Stimulated activated memory B cell treated with anti-CD40 and anti-IgM and Interleukin-4, amounts not matched to agents 10 μg/mL and 1 μg/mL and 100 μg/mL, for 72 hours (primary cell): Measurements from ENCODE around the gene FAM186B.
A peak's percentile ranks its signal among the peaks of the same experiment; 100 is the strongest.

Experiments used
- ATAC-seq: fragments of 150-1000 bp; cut with Tn5 transposase; 2 replicates; pipeline ENCODE4 v1.10.0; 2021
- H3K27ac Mint-ChIP-seq: one replicate; pipeline ENCODE4 v1.8.0; 2022; ENCODE audit warnings: mild to moderate bottlenecking, mixed read lengths
- H3K27me3 Mint-ChIP-seq: one replicate; pipeline ENCODE4 v1.8.0; 2022; ENCODE audit warnings: mixed read lengths
- H3K36me3 Mint-ChIP-seq: one replicate; pipeline ENCODE4 v1.8.0; 2022; ENCODE audit warnings: mixed read lengths
- H3K4me1 Mint-ChIP-seq: one replicate; pipeline ENCODE4 v1.8.0; 2022; ENCODE audit warnings: mixed read lengths
- H3K4me3 Mint-ChIP-seq: one replicate; pipeline ENCODE4 v1.8.0; 2022; ENCODE audit warnings: mild to moderate bottlenecking, moderate library complexity, mixed read lengths
- H3K9me3 Mint-ChIP-seq: one replicate; pipeline ENCODE4 v1.8.0; 2022; ENCODE audit warnings: mixed read lengths

Gene FAM186B

DNA sequence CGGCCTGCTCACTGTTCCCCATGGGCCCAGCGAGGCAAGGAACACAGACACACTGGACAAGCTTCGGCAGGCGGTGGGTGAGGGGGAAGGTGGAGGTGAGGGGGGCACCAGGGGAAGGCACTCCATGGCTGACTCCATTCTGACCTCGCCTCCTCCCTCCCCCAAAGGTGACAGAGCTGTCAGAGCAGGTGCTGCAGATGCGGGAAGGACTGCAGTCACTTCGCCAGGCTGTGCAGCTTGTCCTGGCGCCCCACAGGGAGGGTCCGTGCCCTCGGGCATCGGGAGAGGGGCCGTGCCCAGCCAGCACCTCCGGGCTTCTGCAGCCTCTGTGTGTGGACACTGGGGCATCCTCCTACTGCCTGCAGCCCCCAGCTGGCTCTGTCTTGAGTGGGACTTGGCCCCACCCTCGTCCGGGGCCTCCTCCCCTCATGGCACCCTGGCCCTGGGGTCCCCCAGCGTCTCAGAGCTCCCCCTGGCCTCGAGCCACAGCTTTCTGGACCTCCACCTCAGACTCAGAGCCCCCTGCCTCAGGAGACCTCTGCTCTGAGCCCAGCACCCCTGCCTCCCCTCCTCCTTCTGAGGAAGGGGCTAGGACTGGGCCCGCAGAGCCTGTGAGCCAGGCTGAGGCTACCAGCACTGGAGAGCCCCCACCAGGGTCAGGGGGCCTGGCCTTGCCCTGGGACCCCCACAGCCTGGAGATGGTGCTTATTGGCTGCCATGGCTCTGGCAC is 48.1 kb downstream of the FAM186B start:
- Mint-ChIP-seq H3K27me3 (no peaks in the 10 kb centered on the region), H3K4me1 (peaks cover 4% of the 10 kb centered on the region), H3K9me3 (no peaks in the 10 kb centered on the region), H3K27ac (no peak overlapping the region), H3K36me3 (peaks cover 48% of the 10 kb centered on the region), H3K4me3 (no peak overlapping the region)
- no peak for ATAC-seq

- Mint-ChIP-seq H3K9me3 (no peaks in the 10 kb centered on the region), H3K36me3 (peaks cover 40% of the 10 kb centered on the region), H3K4me3 (no peak overlapping the region), H3K4me1 (peaks cover 4% of the 10 kb centered on the region), H3K27ac (no peak overlapping the region), H3K27me3 (no peaks in the 10 kb centered on the region)
- ATAC-seq: no peak
Observed at GRCh38 chr12:49556391-49557186, 48.9 kb downstream of the FAM186B start.

GRCh38 chr12:49555631-49556390 is 49.6 kb downstream of the FAM186B start:
- no peaks in the 10 kb centered on the region for H3K9me3 Mint-ChIP-seq
- peaks cover 37% of the 10 kb centered on the region for H3K36me3 Mint-ChIP-seq
- no peak overlapping the region for H3K27ac Mint-ChIP-seq
- peaks cover 2% of the 10 kb centered on the region for H3K27me3 Mint-ChIP-seq
- no peak overlapping the region for H3K4me3 Mint-ChIP-seq
- no peak for ATAC-seq
- peaks cover 4% of the 10 kb centered on the region for H3K4me1 Mint-ChIP-seq

DNA sequence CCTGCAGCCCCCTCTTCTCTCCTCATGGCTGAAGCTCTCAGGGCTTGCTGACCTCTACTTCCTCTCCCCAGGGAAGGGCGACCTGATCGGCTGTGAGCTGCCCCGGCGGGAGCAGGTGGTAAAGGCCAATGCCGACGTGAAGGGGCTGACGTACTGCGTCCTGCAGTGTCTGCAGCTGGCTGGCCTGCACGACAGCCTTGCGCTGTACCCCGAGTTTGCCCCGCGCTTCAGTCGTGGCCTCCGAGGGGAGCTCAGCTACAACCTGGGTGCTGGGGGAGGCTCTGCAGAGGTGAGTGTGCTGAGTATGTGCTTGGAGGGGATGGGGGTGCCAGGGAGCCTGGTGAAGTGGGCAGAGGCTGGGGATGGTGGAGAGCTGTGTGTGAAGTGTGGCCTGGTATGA is 51.2 kb downstream of the FAM186B start:
- H3K4me3 Mint-ChIP-seq: no peak overlapping the region
- H3K4me1 Mint-ChIP-seq: peaks cover 4% of the 10 kb centered on the region
- H3K9me3 Mint-ChIP-seq: no peaks in the 10 kb centered on the region
- peaks cover 21% of the 10 kb centered on the region for H3K36me3 Mint-ChIP-seq
- no peak overlapping the region for H3K27ac Mint-ChIP-seq
- no peak for ATAC-seq
- peaks cover 15% of the 10 kb centered on the region for H3K27me3 Mint-ChIP-seq

GRCh38 chr12:49553512-49554088 is 51.8 kb downstream of the FAM186B start:
- H3K4me1 Mint-ChIP-seq: peaks cover 9% of the 10 kb centered on the region
- H3K9me3 Mint-ChIP-seq: no peaks in the 10 kb centered on the region
- peak overlapping the region; percentile 23 for H3K27ac Mint-ChIP-seq
- peaks cover 15% of the 10 kb centered on the region for H3K36me3 Mint-ChIP-seq
- no peak overlapping the region for H3K4me3 Mint-ChIP-seq
- peaks cover 22% of the 10 kb centered on the region for H3K27me3 Mint-ChIP-seq
- ATAC-seq: peak; percentile 51

- no peak overlapping the region for H3K4me3 Mint-ChIP-seq
- peaks cover 29% of the 10 kb centered on the region for H3K27me3 Mint-ChIP-seq
- peaks cover 12% of the 10 kb centered on the region for H3K36me3 Mint-ChIP-seq
- ATAC-seq: no peak
- peak overlapping the region; percentile 23 for H3K27ac Mint-ChIP-seq
- H3K9me3 Mint-ChIP-seq: no peaks in the 10 kb centered on the region
- H3K4me1 Mint-ChIP-seq: peaks cover 16% of the 10 kb centered on the region
Observed at GRCh38 chr12:49552899-49553298, 52.5 kb downstream of the FAM186B start.

DNA sequence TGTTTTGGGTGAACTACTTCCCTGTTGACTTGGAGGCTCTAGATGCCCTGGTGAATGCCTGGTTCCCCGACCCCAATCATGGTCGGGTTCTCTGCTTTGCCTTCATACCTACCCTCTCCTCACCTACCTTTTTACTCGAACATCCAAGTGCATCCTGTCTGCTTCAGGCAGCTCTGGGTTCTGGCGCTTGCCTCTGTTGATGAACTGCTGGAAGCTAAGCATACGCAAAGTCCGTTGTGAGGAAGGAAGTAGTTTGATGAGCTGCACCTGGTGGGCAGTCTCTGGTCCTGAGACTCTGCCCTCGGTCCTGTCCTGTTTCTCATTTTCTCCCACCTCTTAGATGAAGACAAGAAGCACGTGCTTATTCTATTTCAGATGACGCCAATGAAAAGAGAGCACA is 53.0 kb downstream of the FAM186B start:
- Mint-ChIP-seq H3K36me3 (peaks cover 12% of the 10 kb centered on the region), H3K4me1 (peaks cover 16% of the 10 kb centered on the region), H3K27me3 (peaks cover 33% of the 10 kb centered on the region), H3K27ac (no peak overlapping the region), H3K4me3 (no peak overlapping the region), H3K9me3 (no peaks in the 10 kb centered on the region)
- ATAC-seq: no peak

- Mint-ChIP-seq H3K36me3 (peaks cover 12% of the 10 kb centered on the region), H3K9me3 (no peaks in the 10 kb centered on the region), H3K4me1 (peaks cover 16% of the 10 kb centered on the region), H3K27ac (no peak overlapping the region), H3K4me3 (no peak overlapping the region), H3K27me3 (peaks cover 37% of the 10 kb centered on the region)
- no peak for ATAC-seq
Observed at GRCh38 chr12:49552014-49552413, 53.4 kb downstream of the FAM186B start.

DNA sequence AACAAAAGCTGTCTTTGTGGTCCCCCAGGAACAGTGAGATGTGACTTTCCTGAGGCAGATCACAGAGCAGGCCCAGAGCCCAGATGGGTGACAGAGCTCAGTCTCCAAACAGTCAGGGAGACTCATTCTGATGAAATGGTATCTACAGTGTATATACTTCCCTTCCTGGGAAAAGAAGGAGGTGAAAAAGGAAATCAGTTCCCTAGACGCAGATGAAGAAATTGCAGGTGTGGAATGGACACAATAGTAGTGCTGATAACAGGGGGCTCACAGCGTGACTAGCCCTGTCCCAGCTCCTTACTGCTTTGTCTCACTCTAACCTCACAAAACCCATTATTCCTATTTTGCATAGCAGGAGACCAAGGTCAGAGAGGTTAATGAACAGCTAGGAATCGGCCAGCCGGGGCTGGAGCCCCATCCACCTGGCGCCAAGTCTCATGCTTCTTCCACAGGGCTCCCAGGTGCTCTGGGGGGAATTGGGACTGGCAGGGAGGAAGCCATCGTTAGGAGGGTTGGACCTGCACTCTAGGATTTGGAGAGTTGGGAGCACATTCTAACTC is 54.7 kb downstream of the FAM186B start:
- Mint-ChIP-seq H3K4me3 (no peak overlapping the region), H3K9me3 (no peaks in the 10 kb centered on the region), H3K36me3 (no peaks in the 10 kb centered on the region), H3K4me1 (peaks cover 16% of the 10 kb centered on the region), H3K27ac (no peak overlapping the region), H3K27me3 (peaks cover 45% of the 10 kb centered on the region)
- ATAC-seq: no peak

DNA sequence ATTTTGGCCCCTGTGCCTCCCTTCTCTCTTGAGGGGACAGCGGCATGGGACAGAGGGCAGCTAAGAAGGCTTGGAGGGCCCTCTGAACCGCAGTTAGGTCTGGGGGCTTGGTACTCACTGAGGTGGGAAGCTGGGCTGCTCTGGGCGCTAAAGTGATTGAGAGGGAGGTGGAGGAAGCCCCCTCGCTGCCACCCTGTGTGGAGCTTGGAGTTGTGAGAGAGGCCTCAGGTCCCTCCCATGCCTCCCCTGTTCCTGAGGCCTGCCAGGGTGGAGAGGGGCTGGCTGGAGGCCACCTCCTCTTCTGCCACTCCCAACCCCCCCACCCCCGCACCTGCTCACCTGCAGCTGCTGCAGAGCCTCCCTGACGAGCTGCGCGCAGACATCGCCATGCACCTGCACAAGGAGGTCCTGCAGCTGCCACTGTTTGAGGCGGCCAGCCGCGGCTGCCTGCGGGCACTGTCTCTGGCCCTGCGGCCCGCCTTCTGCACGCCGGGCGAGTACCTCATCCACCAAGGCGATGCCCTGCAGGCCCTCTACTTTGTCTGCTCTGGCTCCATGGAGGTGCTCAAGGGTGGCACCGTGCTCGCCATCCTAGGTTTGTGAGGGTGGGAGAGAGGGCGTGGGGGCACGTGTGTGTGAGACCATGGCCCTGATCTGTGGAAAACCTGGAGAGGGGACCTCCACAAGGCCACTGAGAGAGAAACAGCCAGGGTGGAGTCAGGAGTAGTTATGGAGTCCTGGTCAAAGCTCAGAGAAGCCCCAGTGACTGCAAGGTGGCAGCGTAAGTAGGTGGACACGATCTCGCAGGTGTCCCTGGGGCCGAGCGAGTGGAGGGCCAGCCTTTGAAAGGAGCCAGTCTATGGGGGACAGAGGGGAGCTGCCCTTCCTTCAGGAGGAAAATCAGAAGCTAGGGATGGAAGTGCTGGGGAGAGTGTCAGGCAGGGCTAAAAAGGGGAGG is 55.4 kb downstream of the FAM186B start:
- Mint-ChIP-seq H3K27ac (no peak overlapping the region), H3K27me3 (peaks cover 53% of the 10 kb centered on the region)

DNA sequence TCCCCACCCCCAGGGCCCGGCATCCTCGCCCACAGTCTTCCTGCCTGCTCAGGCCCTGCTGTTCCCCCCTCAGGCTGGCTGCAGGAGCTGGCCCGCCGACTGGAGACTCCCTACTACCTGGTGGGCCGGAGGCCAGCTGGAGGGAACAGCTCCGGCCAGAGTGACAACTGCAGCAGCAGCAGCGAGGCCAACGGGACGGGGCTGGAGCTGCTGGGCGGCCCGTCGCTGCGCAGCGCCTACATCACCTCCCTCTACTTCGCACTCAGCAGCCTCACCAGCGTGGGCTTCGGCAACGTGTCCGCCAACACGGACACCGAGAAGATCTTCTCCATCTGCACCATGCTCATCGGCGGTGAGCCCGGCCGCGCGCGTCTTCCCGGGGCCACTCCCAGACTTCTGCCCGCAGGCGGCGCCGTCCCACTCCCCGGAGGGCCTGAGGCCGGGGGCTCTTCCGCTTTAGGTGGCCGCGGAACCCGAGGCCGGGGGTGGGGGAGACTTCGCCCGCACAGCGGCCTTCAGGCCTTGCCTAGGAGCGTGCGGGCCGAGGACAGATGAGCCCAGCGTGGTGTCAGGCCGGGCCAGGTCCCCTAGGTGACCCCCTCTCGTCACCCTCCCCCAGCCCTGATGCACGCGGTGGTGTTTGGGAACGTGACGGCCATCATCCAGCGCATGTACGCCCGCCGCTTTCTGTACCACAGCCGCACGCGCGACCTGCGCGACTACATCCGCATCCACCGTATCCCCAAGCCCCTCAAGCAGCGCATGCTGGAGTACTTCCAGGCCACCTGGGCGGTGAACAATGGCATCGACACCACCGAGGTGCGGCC is 56.4 kb downstream of the FAM186B start:
- peaks cover 23% of the 10 kb centered on the region for H3K4me1 Mint-ChIP-seq
- peak; percentile 37 for ATAC-seq
- no peaks in the 10 kb centered on the region for H3K9me3 Mint-ChIP-seq
- peak overlapping the region; percentile 62 for H3K4me3 Mint-ChIP-seq
- H3K27me3 Mint-ChIP-seq: peaks cover 59% of the 10 kb centered on the region
- no peaks in the 10 kb centered on the region for H3K36me3 Mint-ChIP-seq
- H3K27ac Mint-ChIP-seq: peak overlapping the region; percentile 48

More for the DNA sequence above, 55.4 kb downstream of the FAM186B start:
- H3K4me3 Mint-ChIP-seq: no peak overlapping the region
- H3K9me3 Mint-ChIP-seq: no peaks in the 10 kb centered on the region
- no peaks in the 10 kb centered on the region for H3K36me3 Mint-ChIP-seq
- no peak for ATAC-seq
- peaks cover 19% of the 10 kb centered on the region for H3K4me1 Mint-ChIP-seq

- ATAC-seq: no peak
- H3K4me3 Mint-ChIP-seq: no peak overlapping the region
- no peaks in the 10 kb centered on the region for H3K9me3 Mint-ChIP-seq
- peaks cover 59% of the 10 kb centered on the region for H3K27me3 Mint-ChIP-seq
- H3K4me1 Mint-ChIP-seq: peaks cover 20% of the 10 kb centered on the region
- H3K27ac Mint-ChIP-seq: peak overlapping the region; percentile 48
- H3K36me3 Mint-ChIP-seq: no peaks in the 10 kb centered on the region
Observed at GRCh38 chr12:49548481-49548821, 57.0 kb downstream of the FAM186B start.

GRCh38 chr12:49547090-49547690 is 58.2 kb downstream of the FAM186B start:
- Mint-ChIP-seq H3K4me1 (peaks cover 22% of the 10 kb centered on the region), H3K27ac (no peak overlapping the region), H3K36me3 (no peaks in the 10 kb centered on the region), H3K27me3 (peaks cover 59% of the 10 kb centered on the region), H3K9me3 (no peaks in the 10 kb centered on the region), H3K4me3 (no peak overlapping the region)
- ATAC-seq: no peak
